ENCODE results near the gene RAPGEF1. TPM values are rescaled to one million over a fixed set of nuclear protein-coding genes. Genes with fewer than 3 reads are reported as not detected.
A peak's percentile ranks its signal among the peaks of the same experiment; 100 is the strongest.

RAPGEF1 gene
- total and polyA plus RNA-seq, 2 of the 13 experiments (the other 11 are each of a cell fraction or from before 2014, with no cell fraction given): 21.2 to 38.9 TPM

- no peak overlapping the region for H2AFZ ChIP-seq (ENCODE audit: low read length)
- WGBS (ENCODE audit: low lambda C conversion rate): 44% methylated on average over 7 of the region's 8 CpGs
These were observed 4.9 kb upstream of the RAPGEF1 start for GRCh38 chr9:131744720-131745201.

More at GRCh38 chr9:131744720-131745201, 4.9 kb upstream of the RAPGEF1 start:
- H3K4me1 ChIP-seq (ENCODE audit: insufficient read depth, low read length): peaks cover 24% of the 10 kb centered on the region
- H3K9me3 ChIP-seq (ENCODE audit: low read length): no peaks in the 10 kb centered on the region
- H3K4me2 ChIP-seq (ENCODE audit: low read depth, low read length): peak overlapping the region; percentile 50; the same call in 1 of the 2 replicates
- no peaks in the 10 kb centered on the region for H4K20me1 ChIP-seq (ENCODE audit: insufficient read depth, low read length)
- no peak overlapping the region for H3K27ac ChIP-seq (ENCODE audit: extremely low read length, insufficient read depth, low read length)
- no peak overlapping the region for H3K9ac ChIP-seq (ENCODE audit: insufficient read depth, low read depth, low read length)
- POLR2A ChIA-PET: interaction anchor here (0.7 kb wide), 1 partner anchor 165 kb away, joined by 3 read pairs; no protein-coding TSS in a partner anchor
- H3K79me2 ChIP-seq (ENCODE audit: insufficient read depth, low read length): no peaks in the 10 kb centered on the region
- ATAC-seq: peak; percentile 33
- H3K36me3 ChIP-seq (replicated peaks in 1 of 2; ENCODE audit: control insufficient read depth in 1 of 2, insufficient read depth in 2 of 2, low read length in 2 of 2): no peaks in the 10 kb centered on the region
- peaks cover 0 to 6% of the 10 kb centered on the region in 2 experiments; a peak in 1 of 5 replicates for H3K27me3 ChIP-seq (ENCODE audit: control insufficient read depth in 1 of 2, insufficient read depth in 2 of 2, low read length in 2 of 2)
- in situ Hi-C loops (cut with HindIII; ENCODE audit: extremely low pct_ligation_motif_present, low pct_unique_long_range_greater_than_20kb): loop anchor here (5.0 to 25.0 kb wide), 2 partner anchors 152 to 357 kb away; partner anchors contain the start of gene PRRC2B
- peak; percentile 33 for TF ChIP-seq ZNF687 (CRISPR knock-in tag; IDR thresholded peaks at IDR 0.05)
- TF ChIP-seq ZNF713 (CRISPR knock-in tag; IDR thresholded peaks at IDR 0.05): no peak
- no peak overlapping the region; a peak in 1 of 6 replicates for H3K4me3 ChIP-seq (replicated peaks in 1 of 3; ENCODE audit: insufficient read depth in 1 of 3, low read depth in 2 of 3, low read length in 3 of 3)
- intact Hi-C loops (cut with micrococcal nuclease; ENCODE audit: unreplicated experiment): no loop called here
- DNase-seq (ENCODE audit: low spot score): no peak
- no TSS peak for BruUV-seq (replicated peaks)
- CTCF ChIA-PET (ENCODE audit: low intra/inter-chr PET ratio, low total read pairs): interaction anchor here (8.4 kb wide), 1 partner anchor 154 kb away, joined by 185 read pairs; no protein-coding TSS in a partner anchor
- FAIRE-seq: no peak
